Astrocyte of the cerebellum (primary cell): Measurements from ENCODE around the gene GALNT14.

ENCODE experiments used
- DNase-seq: peaks from one replicate; pipeline ENCODE4 v3.0.0-alpha.2; 2011; ENCODE audit warnings: low read depth
- H3K4me3 ChIP-seq: 2 replicates; pipeline ENCODE4 v1.5.1; 2011; ENCODE audit warnings: mild to moderate bottlenecking, low read depth, low read length, moderate library complexity
- in situ Hi-C: cut with HindIII; loops from 2 replicates; pipeline ENCODE4 v1.10.0; 2017; ENCODE audit warnings: low sequenced_read_pairs
- TF ChIP-seq, protein P1 (sequence below): IDR thresholded peaks from 2 replicates; pipeline ENCODE4 v1.5.1; 2012; ENCODE audit warnings: low read length, low read depth, moderate library complexity, mild to moderate bottlenecking; ENCODE audit errors: missing control alignments

GALNT14 gene

GRCh38 chr2:31166925-31167324 is 28.7 kb upstream of the GALNT14 start:
- in situ Hi-C loops: no loop called here
- no peak overlapping the region for H3K4me3 ChIP-seq
- TF ChIP-seq, protein P1, sequence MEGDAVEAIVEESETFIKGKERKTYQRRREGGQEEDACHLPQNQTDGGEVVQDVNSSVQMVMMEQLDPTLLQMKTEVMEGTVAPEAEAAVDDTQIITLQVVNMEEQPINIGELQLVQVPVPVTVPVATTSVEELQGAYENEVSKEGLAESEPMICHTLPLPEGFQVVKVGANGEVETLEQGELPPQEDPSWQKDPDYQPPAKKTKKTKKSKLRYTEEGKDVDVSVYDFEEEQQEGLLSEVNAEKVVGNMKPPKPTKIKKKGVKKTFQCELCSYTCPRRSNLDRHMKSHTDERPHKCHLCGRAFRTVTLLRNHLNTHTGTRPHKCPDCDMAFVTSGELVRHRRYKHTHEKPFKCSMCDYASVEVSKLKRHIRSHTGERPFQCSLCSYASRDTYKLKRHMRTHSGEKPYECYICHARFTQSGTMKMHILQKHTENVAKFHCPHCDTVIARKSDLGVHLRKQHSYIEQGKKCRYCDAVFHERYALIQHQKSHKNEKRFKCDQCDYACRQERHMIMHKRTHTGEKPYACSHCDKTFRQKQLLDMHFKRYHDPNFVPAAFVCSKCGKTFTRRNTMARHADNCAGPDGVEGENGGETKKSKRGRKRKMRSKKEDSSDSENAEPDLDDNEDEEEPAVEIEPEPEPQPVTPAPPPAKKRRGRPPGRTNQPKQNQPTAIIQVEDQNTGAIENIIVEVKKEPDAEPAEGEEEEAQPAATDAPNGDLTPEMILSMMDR: no peak
- no peak for DNase-seq

DNA sequence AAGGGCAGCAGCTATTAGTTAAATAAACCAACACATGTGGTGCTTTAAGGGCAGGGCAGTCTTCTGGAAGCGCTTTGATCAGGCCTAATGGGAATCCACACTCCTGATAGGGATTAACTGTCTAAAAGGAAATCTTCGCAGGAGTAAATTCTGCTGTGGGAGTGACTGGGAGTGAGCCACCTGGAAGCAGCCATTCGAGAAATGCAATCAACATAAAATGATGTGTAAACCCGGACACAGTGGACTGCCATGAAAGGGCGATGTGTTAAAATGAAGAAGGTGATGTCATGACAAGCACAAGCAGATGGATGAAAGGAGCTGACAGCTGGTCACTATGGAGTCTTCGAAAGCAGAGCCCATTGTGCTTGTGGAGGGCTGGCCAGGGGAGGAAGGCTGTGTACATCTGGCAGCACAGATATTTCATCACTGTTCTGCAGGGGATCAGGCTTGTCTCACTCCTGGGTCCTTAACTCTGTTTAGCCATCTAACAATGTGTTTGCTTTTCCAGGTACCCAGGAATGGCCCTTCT is 24.8 kb upstream of the GALNT14 start:
- DNase-seq: no peak
- in situ Hi-C loops: no loop called here
- TF ChIP-seq, protein P1: no peak
- H3K4me3 ChIP-seq: no peak overlapping the region

GRCh38 chr2:31161637-31162036 is 23.4 kb upstream of the GALNT14 start:
- TF ChIP-seq, protein P1: no peak
- DNase-seq: no peak
- no peak overlapping the region for H3K4me3 ChIP-seq
- in situ Hi-C loops: no loop called here

- TF ChIP-seq, protein P1: no peak
- DNase-seq: no peak
- no peak overlapping the region for H3K4me3 ChIP-seq
- in situ Hi-C loops: no loop called here
Measured at GRCh38 chr2:31151501-31151900, 13.3 kb upstream of the GALNT14 start.

DNA sequence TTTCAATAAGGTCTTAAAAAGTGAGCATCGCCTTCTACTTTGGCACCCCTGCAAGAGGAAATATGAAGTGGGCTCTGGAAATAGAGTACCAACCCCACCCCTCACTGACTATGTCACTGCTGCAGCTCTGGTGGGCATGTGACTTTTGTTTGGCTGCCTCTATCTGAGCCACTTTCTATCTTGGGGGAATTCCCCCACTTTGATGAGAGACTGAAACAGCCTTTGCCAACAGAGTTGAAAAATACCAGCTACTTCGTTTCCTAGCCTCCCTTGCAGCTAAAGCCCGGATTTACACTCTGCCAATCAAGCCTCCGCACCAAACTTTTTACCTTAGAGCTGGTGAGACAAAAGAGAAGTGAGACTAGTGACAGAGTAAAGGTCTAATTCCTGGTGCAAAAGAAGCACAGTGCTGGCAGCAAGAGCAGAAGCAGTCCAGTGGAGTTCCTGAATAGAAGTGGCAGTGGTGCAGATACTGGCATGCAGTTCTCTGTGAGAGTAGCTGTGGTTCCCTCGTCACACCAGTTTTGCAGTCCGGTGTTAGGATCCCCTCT is 12.0 kb upstream of the GALNT14 start:
- H3K4me3 ChIP-seq: no peak overlapping the region
- in situ Hi-C loops: no loop called here
- DNase-seq: no peak
- TF ChIP-seq, protein P1: no peak

- in situ Hi-C loops: no loop called here
- TF ChIP-seq, protein P1: no peak
- DNase-seq: no peak
- no peak overlapping the region for H3K4me3 ChIP-seq
Measured at GRCh38 chr2:31148514-31148913, 10.3 kb upstream of the GALNT14 start.
